G401.6 (cell line): ENCODE data around the gene NTRK2.
"Not testable (repeated sequence)": the region's sequence is repeated elsewhere in the genome, so short reads cannot be mapped to it uniquely, and the experiment has no call there.

Experiments used
- FAIRE-seq: peaks from 2 replicates; lab custom pipeline; 2012; peaks lifted over from hg19 to GRCh38; lab: Jason Lieb, UNC

Gene NTRK2

DNA sequence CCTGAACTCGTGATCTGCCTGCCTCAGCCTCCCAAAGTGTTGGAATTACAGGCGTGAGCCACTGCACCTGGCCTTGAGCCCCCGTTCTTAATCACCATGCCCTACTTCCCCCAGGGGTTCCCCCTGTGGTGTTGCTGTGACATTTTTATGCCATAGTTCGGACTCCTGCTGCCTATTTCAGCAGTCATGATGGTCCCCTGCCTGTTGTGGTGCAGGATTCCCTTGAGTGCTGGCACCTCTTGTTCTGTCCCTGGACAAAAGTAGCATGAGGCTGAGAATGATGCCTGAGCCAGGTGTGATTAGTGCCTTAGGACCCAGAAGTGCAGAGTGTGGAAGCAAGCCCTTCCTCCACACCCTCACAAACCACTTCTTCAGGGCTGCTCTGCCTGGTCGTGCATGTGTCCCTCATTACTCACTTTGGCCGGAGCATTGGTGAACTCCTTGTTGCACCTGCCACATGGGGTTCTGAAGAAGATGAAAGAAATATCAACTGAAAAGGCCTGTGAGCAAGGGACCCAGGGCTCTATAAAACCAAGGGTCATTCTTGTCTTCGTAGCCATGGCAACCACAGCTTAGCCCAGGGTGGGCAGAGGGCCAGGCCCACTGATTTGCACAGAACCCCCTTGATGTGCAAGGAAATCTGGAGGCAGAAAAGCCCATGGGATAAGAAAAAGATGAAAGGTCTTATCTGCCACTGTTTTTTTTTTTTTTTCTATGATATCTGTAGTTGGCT, 228.0 kb downstream of the NTRK2 start:
- no peak for FAIRE-seq

DNA sequence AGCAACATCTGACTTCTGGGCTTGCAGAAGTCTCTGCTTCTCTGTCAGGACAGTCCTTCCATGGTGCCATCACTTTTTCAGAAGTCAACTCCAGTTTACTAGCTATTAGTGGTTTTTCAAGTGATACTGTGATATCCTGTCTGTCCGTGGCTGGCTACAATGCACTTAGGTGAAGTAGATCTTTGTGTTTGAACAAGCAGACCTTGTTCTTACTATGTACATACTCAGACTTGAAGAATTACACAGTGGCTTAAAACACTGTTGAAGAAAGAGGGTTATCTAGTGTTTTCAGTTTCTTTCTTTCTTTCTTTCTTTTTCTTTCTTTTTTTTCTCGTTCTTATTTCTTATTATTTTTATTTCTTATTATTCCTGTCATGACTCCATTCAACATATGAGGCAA, 228.7 kb downstream of the NTRK2 start:
- FAIRE-seq: no peak

DNA sequence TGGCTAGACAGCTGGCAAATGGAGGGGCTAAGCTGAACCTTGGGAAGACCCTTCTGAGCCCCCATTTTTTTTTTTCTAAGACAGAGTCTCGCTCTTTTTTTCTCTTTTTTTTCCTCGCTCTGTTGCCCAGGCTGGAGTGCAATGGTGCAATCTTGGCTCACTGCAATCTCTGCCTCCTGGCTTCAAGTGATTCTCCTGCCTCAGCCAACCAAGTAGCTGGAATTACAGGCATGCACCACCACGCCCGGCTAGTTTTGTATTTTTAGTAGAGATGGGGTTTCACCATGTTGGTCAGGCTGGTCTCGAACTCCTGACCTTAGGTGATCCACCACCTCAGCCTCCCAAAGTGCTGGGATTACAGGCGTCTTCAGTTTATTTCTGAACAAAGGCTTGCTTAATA, 229.1 kb downstream of the NTRK2 start:
- not testable (repeated sequence) for FAIRE-seq

GRCh38 chr9:84899326-84899725, 229.8 kb downstream of the NTRK2 start:
- FAIRE-seq: no peak

DNA sequence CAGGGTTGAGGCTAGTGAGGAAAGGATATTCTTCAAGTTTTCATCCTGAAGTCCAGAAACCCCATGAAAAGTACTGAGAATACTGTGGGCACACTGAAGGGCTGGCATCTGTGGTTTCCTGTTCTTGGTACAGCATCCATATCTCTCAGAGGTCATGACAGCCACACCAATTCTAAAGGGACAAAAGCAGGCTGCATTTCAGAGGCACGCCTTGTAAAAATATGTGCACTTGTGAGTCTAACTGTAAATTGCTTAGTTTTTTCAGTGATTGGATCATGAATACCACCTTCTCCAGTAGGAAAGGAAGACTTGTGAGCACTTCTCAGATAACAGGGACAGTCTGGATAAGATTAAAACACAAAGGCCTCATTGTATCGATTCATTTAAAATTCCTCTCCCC, 230.9 kb downstream of the NTRK2 start:
- no peak for FAIRE-seq

GRCh38 chr9:84903963-84904362, 234.4 kb downstream of the NTRK2 start:
- no peak for FAIRE-seq

GRCh38 chr9:84916769-84917168, 247.2 kb downstream of the NTRK2 start:
- FAIRE-seq: no peak

- no peak for FAIRE-seq
These were observed 248.0 kb downstream of the NTRK2 start for GRCh38 chr9:84917366-84918070.

- FAIRE-seq: no peak
These were observed 249.9 kb downstream of the NTRK2 start for GRCh38 chr9:84919440-84919839.

GRCh38 chr9:84921175-84921574, 251.6 kb downstream of the NTRK2 start:
- FAIRE-seq: no peak

DNA sequence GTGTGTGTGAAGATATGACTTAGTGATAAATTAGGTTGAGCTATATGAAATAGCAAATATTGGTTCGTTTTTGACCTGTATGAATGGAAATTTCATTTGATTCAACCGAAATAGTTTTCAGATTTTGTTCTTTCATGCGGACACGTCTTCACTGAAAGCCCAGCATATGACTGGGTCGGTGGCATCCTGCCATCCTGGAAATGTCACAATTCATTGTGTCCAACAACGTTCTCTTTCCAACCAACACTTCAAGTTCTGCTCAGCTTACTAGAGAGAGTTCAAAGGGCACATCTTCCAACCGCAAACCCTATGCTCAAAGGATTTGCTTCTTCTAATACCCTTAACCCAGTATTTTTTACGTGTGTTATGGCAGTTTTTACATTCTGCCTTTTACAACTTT, 252.5 kb downstream of the NTRK2 start:
- FAIRE-seq: no peak

- FAIRE-seq: no peak
These were observed 254.7 kb downstream of the NTRK2 start for GRCh38 chr9:84924266-84924665.

GRCh38 chr9:84925225-84925872, 255.8 kb downstream of the NTRK2 start:
- no peak for FAIRE-seq

DNA sequence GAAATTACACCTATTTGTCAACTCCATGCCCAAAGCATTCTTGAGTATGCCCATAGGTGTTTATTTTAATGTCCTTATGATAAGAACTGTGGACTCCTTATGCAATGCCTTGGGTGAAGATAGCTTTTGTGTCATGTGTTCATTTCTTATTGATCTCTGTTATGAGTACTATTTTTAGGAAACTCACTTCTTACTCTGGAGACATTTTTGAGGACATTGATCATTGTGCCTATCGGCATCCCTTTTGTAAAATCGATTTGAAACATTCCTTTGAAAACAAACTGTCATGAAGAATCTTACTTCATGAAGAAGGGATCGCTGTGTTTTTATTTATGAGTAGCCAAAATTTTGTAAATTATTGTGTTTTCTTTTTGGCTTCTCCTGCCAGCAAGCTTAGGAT, 257.3 kb downstream of the NTRK2 start:
- no peak for FAIRE-seq

DNA sequence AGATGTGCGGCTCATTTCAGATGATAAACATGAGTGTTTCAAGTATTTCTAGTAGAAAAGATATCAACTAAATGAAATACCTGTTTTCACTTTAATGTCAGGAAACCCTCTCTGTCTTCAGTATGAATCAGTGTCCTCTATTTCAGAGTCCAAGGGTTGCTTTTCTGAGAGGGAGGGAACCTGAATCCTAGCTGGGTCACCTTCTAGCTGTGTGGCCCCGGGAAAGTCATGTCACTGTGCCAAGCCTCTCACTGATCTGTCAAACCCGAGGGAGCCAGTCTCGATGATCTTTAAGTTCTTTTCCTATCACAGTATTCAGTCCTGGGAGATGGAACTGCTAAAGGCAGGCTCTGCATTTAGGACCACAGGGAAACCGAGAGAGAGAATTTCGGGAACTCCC, 258.9 kb downstream of the NTRK2 start:
- no peak for FAIRE-seq

GRCh38 chr9:84929068-84929467, 259.5 kb downstream of the NTRK2 start:
- FAIRE-seq: no peak

GRCh38 chr9:84932915-84933527, 263.5 kb downstream of the NTRK2 start:
- no peak for FAIRE-seq

GRCh38 chr9:84935528-84936117, 266.1 kb downstream of the NTRK2 start:
- FAIRE-seq: no peak

DNA sequence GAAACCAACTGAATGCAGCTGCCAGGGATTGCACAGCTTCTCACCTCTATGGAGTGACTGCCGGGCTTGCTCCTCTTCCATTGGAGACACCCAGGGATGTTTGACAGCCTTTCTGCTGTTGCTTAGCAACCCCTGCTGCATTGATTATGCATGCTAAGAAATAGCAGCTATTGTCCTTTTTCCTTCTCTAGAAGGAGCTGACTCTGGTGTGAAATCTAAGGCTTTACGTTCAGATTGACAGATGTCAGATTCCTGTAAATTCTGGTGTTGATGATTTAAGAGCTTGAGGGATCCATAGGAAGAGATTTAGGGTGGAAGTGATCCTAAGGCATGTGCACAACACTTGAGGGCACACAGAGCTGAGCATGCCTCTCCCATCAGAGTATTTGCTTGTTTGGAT, 267.7 kb downstream of the NTRK2 start:
- FAIRE-seq: no peak

- no peak for FAIRE-seq
These were observed 268.1 kb downstream of the NTRK2 start for GRCh38 chr9:84937581-84937980.

DNA sequence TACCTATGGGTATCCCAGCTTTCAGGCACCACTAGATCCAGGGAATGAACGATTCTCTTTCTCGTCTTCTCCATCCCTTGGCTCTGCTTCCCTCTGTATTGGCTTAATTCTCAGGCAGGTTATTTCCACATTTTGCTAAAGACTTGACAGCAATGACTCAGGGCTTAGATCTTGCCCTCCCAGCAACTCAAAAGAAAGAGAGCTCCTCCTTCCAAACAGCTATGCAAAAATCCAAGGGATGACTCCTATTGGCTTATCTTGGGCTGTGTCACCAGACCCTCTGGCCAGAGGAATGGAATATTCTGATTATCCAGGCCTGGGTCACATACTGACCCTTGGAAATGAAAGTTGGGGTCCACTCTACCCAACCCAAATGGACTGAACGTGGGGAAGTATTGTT, 270.2 kb downstream of the NTRK2 start:
- no peak for FAIRE-seq

DNA sequence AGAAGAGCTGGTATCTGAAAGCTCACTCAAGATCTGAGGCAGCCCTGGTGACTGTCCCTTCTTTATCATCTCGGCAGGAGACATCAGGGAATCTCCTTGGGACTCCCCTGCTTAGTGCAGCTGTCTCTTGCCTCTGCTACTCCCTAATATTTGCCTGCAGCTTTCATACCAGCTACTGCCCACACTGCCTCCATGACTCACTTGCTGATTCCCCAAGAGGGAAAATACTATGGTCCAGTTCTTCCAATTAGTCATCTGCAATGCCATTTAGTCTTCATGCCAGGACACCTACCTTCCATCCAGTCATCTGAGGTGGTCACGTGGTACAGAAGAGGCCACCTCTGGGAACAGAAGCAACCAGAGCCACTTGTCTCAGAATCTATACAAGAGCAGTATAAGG, 270.8 kb downstream of the NTRK2 start:
- no peak for FAIRE-seq

DNA sequence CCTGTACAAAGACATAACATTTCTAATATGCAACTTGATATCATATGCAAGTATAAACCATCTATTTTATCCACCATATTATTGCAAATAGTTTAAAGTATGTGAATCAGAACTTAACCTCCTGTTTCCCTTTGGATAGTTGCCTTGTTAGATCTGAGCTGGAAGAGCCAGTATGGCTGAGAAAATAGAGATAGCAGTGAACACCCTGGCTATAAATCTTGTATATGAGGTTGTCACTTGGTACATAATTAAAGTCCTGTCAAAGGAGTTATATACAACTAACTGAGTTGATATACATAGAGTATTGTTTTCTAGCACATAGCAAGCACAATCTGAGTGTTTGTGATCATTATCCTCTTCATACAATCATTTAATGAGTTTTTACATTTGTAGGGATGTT, 272.3 kb downstream of the NTRK2 start:
- FAIRE-seq: no peak
